GM06990 (cell line): ENCODE data around the gene JRKL.
"Not testable (repeated sequence)": the region's sequence is repeated elsewhere in the genome, so short reads cannot be mapped to it uniquely, and the experiment has no call there.

Experiments used
- DNase-seq: peaks from one replicate; pipeline ENCODE4 v3.0.0-alpha.2; 2011; ENCODE audit not compliant: insufficient read length; ENCODE audit errors: extremely low read depth
- H3K27me3 ChIP-seq: replicated peaks from 2 replicates; pipeline ENCODE4 v1.6.0; 2011; ENCODE audit warnings: low read length; ENCODE audit not compliant: control insufficient read depth, insufficient read depth
- H3K36me3 ChIP-seq: 2 replicates; pipeline ENCODE4 v1.5.1; 2011; ENCODE audit warnings: low read length; ENCODE audit not compliant: control insufficient read depth, insufficient read depth
- H3K4me3 ChIP-seq: replicated peaks from 2 replicates; pipeline ENCODE4 v1.5.1; 2011; ENCODE audit warnings: low read depth, mild to moderate bottlenecking, control low read depth, low read length
- CTCF ChIP-seq: IDR thresholded peaks from 2 replicates; pipeline ENCODE4 v1.5.1; 2011; ENCODE audit warnings: low read length, control low read depth, mild to moderate bottlenecking, inconsistent platforms; ENCODE audit not compliant: insufficient read depth, poor library complexity, severe bottlenecking

Gene JRKL

GRCh38 chr11:96400697-96401096 is 10.9 kb downstream of the JRKL start:
- no peak for DNase-seq
- Histone ChIP-seq H3K36me3 (no peaks in the 10 kb centered on the region), H3K27me3 (no peaks in the 10 kb centered on the region), H3K4me3 (no peak overlapping the region)
- TF ChIP-seq CTCF = no peak

DNA sequence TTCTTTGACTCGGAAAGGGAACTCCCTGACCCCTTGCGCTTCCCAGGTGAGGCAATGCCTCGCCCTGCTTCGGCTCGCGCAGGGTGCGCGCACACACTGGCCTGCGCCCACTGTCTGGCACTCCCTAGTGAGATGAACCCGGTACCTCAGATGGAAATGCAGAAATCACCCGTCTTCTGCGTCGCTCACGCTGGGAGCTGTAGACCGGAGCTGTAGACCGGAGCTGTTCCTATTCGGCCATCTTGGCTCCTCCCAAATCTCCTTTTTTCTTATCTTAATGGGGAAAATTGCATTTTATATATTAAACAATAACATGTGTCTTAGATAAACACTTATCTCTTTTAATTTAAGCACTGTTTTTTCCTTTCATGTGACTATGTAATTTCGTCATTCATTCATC is 21.6 kb downstream of the JRKL start:
- H3K4me3 ChIP-seq, H3K27me3 ChIP-seq, DNase-seq, H3K36me3 ChIP-seq: not testable (repeated sequence)

DNA sequence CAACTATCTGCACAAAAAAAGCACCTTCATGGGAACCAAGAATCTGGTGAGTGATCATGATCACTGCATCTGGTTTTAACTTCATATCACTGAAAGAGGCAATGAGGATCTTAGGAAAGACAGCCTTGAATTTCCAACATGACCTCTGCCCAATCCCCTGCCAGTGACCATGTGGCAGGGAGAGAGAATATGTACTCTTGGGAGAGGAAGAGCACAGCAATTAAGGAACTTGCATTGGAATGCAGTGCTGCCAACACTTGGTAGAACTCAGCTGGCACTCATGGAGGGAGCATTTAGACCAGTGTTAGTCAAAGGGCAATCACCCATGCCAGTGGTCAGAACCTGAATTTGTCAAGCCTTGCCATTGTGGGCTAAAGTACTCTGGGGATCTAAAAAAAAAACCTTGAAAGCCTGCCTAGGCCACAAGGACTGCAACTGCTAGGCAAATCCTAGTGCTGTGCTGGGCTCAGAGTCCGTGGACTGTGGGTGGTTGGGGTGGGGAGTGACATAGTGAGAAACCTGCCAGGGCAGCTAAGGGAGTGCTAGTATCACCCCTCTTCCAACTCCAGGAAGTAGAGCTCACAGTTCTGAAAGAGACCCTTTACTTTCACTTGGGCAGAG is 23.1 kb downstream of the JRKL start:
- no peak overlapping the region for H3K4me3 ChIP-seq
- no peak for DNase-seq
- TF ChIP-seq CTCF = no peak
- H3K27me3 ChIP-seq = no peaks in the 10 kb centered on the region
- H3K36me3 ChIP-seq = no peaks in the 10 kb centered on the region

DNA sequence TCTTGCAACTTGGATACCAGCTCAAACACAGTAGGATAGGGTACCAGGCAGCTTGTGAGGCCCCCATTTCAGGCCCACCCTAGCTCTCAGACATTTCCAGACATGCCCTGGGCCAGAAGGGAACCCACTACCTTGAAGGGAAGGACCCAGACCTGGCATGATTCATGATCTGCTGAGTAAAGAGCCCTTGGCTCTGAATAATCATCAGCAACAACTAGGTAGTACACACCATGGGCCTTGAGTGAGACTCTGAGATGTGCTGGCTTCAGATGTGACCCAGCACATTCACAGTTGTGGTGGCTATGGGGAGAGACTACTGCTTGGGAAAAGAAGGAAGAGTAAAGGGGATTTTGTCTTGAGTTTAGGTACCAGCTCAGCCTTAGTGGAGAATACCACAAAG is 23.6 kb downstream of the JRKL start:
- Histone ChIP-seq H3K36me3 (no peaks in the 10 kb centered on the region), H3K27me3 (no peaks in the 10 kb centered on the region), H3K4me3 (no peak overlapping the region)
- no peak for DNase-seq
- no peak for TF ChIP-seq CTCF

DNA sequence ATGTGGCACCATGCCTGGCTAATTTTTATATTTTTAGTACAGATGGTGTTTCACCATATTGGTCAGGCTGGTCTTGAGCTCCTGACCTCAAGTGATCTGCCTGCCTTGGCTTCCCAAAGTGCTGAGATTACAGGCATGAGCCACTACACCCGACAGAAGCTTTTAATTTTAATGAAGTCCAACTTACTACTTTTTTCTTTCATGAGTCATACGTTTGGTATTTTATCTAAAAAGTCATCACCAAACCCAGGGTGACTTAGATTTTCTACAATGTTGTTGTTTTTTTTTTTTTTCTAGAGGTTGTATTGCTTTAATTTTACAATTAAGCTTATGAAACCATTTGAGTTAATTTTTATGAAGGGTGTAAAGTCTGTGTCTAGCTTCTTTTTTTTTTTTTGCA is 34.9 kb downstream of the JRKL start:
- Histone ChIP-seq H3K4me3 (no peak overlapping the region), H3K27me3 (no peaks in the 10 kb centered on the region), H3K36me3 (no peaks in the 10 kb centered on the region)
- DNase-seq = no peak
- TF ChIP-seq CTCF = no peak

DNA sequence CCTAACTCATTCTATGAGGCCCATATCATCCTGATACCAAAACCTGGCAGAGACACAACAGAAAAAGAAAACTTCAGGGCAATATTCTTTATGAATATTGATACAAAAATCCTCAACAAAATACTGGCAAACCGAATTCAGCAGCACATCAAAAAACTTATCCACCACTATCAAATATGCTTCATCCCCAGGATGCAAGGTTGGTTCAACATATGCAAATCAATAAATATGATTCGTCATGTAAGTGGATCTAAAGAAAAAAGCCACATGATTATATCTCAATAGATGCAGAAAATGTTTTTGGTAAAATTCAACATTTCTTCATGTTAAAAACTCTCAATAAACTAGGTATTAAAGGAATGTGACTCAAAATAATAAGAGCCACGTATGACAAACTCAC is 40.9 kb downstream of the JRKL start:
- no peak for TF ChIP-seq CTCF
- no peak for DNase-seq
- Histone ChIP-seq H3K27me3 (no peaks in the 10 kb centered on the region), H3K4me3 (no peak overlapping the region), H3K36me3 (no peaks in the 10 kb centered on the region)

DNA sequence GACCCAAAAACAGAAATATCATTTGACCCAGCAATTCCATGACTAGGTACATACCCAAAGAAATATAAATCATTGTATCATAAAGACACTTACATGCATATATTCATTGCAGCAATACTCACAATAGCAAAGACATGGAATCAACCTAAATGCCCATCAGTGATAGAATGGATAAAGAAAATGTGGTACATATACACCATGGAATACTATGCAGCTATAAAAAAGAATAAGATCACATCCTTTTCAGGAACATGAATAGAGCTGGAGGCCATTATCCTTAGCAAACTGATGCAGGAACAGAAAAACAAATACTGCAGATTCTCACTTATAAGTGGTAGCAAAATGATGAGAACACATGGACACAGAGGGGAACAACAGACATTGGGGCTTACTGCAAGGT is 42.8 kb downstream of the JRKL start:
- H3K27me3 ChIP-seq, DNase-seq, H3K4me3 ChIP-seq, H3K36me3 ChIP-seq: not testable (repeated sequence)
